KMS-11 (cell line): Measurements from ENCODE around the gene ITGA2.
A peak's percentile ranks its signal among the peaks of the same experiment; 100 is the strongest.

Experiments used
- H2AFZ ChIP-seq: fragments of 200-600 bp; sonication (generic); 2 replicates; pipeline ENCODE4 v1.6.1; 2016; ENCODE audit warnings: antibody characterized with exemption, mixed run types, low read depth
- H3K27ac ChIP-seq: fragments of 200-600 bp; sonication (generic); 2 replicates; pipeline ENCODE4 v1.6.1; 2016; ENCODE audit warnings: mild to moderate bottlenecking, mixed run types
- H3K27me3 ChIP-seq: fragments of 200-600 bp; sonication (generic); 2 replicates; pipeline ENCODE4 v1.6.1; 2017; ENCODE audit warnings: mild to moderate bottlenecking, low read depth, mixed run types, moderate library complexity; ENCODE audit not compliant: insufficient read depth
- H3K36me3 ChIP-seq: fragments of 200-600 bp; sonication (generic); 2 replicates; pipeline ENCODE4 v1.6.1; 2017; ENCODE audit warnings: mild to moderate bottlenecking, mixed run types; ENCODE audit not compliant: insufficient read depth
- H3K4me1 ChIP-seq: fragments of 200-600 bp; sonication (generic); 2 replicates; pipeline ENCODE4 v1.6.1; 2016; ENCODE audit warnings: mild to moderate bottlenecking, low read depth, mixed run types; ENCODE audit not compliant: poor library complexity, severe bottlenecking
- H3K4me2 ChIP-seq: fragments of 200-600 bp; sonication (generic); 2 replicates; pipeline ENCODE4 v1.7.0; 2016; ENCODE audit warnings: mild to moderate bottlenecking, mixed run types
- H3K4me3 ChIP-seq: fragments of 200-600 bp; sonication (generic); IDR thresholded peaks from 2 replicates; pipeline ENCODE4 v1.6.1; 2017; ENCODE audit warnings: low read depth, low read length, mixed read lengths; ENCODE audit not compliant: insufficient read depth
- H3K79me2 ChIP-seq: fragments of 200-600 bp; sonication (generic); 2 replicates; pipeline ENCODE4 v1.6.1; 2016; ENCODE audit warnings: low read depth, mixed run types; ENCODE audit not compliant: insufficient read depth
- H3K9ac ChIP-seq: fragments of 200-600 bp; sonication (generic); 2 replicates; pipeline ENCODE4 v1.6.1; 2016; ENCODE audit warnings: mild to moderate bottlenecking, mixed run types
- H4K20me1 ChIP-seq: fragments of 200-600 bp; sonication (generic); 2 replicates; pipeline ENCODE4 v1.6.1; 2016; ENCODE audit warnings: mild to moderate bottlenecking, mixed run types; ENCODE audit not compliant: insufficient read depth
- TF ChIP-seq, protein P1 (sequence below): fragments of 200-600 bp; sonication (generic); conservative IDR thresholded peaks from 2 replicates; pipeline ENCODE4 v1.6.1; 2017; ENCODE audit warnings: low read depth, mild to moderate bottlenecking, antibody characterized with exemption, low read length, moderate library complexity, mixed read lengths

The ITGA2 gene

GRCh38 chr5:52947208-52947607 is 41.9 kb upstream of the ITGA2 start:
- Histone ChIP-seq H3K36me3 (no peaks in the 10 kb centered on the region), H3K79me2 (no peaks in the 10 kb centered on the region), H3K4me1 (peaks cover 4% of the 10 kb centered on the region), H3K4me2 (no peak overlapping the region), H2AFZ (no peak overlapping the region), H3K4me3 (no peak overlapping the region), H3K27me3 (no peaks in the 10 kb centered on the region), H4K20me1 (no peaks in the 10 kb centered on the region), H3K27ac (no peak overlapping the region), H3K9ac (no peak overlapping the region)
- TF ChIP-seq, protein P1, sequence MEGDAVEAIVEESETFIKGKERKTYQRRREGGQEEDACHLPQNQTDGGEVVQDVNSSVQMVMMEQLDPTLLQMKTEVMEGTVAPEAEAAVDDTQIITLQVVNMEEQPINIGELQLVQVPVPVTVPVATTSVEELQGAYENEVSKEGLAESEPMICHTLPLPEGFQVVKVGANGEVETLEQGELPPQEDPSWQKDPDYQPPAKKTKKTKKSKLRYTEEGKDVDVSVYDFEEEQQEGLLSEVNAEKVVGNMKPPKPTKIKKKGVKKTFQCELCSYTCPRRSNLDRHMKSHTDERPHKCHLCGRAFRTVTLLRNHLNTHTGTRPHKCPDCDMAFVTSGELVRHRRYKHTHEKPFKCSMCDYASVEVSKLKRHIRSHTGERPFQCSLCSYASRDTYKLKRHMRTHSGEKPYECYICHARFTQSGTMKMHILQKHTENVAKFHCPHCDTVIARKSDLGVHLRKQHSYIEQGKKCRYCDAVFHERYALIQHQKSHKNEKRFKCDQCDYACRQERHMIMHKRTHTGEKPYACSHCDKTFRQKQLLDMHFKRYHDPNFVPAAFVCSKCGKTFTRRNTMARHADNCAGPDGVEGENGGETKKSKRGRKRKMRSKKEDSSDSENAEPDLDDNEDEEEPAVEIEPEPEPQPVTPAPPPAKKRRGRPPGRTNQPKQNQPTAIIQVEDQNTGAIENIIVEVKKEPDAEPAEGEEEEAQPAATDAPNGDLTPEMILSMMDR: no peak

DNA sequence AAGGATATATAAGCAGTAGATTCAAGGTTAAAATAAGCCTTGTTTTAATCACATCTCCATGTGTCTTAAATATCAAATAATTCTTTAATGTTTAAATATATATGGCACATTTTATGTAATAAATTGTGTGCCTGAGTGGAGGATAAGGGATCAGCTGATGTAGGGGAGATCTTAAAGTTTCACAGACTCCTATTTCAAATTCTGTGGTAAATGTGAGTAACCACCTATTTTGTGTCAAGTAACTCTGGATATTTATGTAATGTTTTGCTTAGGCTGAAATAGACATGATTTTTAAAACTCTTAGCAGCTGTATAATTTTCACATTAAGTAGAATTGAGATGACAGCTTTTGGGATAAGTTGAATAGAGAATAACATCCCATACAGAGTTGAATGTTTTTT is 41.3 kb upstream of the ITGA2 start:
- Histone ChIP-seq H3K9ac (no peak overlapping the region), H2AFZ (no peak overlapping the region), H3K27me3 (no peaks in the 10 kb centered on the region), H3K27ac (no peak overlapping the region), H3K4me3 (no peak overlapping the region), H3K36me3 (no peaks in the 10 kb centered on the region), H4K20me1 (no peaks in the 10 kb centered on the region), H3K4me1 (peaks cover 4% of the 10 kb centered on the region), H3K79me2 (no peaks in the 10 kb centered on the region), H3K4me2 (no peak overlapping the region)
- TF ChIP-seq, protein P1: no peak

DNA sequence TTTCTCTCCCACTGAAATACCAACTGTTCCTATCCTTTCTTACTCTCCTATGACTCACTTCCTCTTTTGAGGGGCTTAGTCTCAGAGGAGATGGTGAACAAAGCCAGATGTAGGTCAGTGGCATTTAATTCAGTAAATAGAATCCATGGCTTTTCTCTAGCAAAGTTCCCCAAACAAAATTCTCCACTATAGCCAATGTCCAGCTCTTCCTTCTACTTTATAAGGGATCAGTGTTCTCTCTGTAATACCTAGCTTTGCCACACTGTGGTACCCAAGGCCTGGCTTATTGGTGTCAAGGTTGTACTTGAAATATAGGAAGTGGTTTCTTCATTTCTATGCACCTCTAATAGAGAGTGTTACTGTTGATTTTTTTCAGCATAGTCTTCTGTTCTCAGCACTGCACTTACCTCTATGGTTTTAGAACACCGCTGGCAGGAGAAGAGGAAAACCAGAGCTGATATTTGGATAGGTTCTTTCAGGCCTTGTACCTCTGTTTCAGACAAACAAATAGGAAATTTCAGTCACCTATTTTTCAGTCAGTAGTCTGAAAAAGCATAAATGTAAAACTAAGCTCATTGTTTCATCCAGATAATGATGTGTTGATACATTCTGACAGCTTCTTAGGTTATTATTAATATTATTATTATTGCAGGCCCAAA is 40.6 kb upstream of the ITGA2 start:
- no peak overlapping the region for H3K4me2 ChIP-seq
- H3K9ac ChIP-seq: no peak overlapping the region
- H3K79me2 ChIP-seq: no peaks in the 10 kb centered on the region
- H3K4me3 ChIP-seq: no peak overlapping the region
- H4K20me1 ChIP-seq: no peaks in the 10 kb centered on the region
- no peak overlapping the region for H3K27ac ChIP-seq
- peak overlapping the region; percentile 27; the same call in 1 of the 2 replicates for H2AFZ ChIP-seq
- H3K27me3 ChIP-seq: no peaks in the 10 kb centered on the region
- TF ChIP-seq, protein P1: peak; percentile 90
- peaks cover 4% of the 10 kb centered on the region for H3K4me1 ChIP-seq
- no peaks in the 10 kb centered on the region for H3K36me3 ChIP-seq

- H3K27me3 ChIP-seq: no peaks in the 10 kb centered on the region
- H3K4me1 ChIP-seq: peaks cover under 1% of the 10 kb centered on the region
- H3K4me3 ChIP-seq: no peak overlapping the region
- H3K27ac ChIP-seq: no peak overlapping the region
- H3K36me3 ChIP-seq: no peaks in the 10 kb centered on the region
- TF ChIP-seq, protein P1: no peak
- no peaks in the 10 kb centered on the region for H3K79me2 ChIP-seq
- no peaks in the 10 kb centered on the region for H4K20me1 ChIP-seq
- no peak overlapping the region for H3K4me2 ChIP-seq
- no peak overlapping the region for H3K9ac ChIP-seq
- no peak overlapping the region for H2AFZ ChIP-seq
These were observed 38.5 kb upstream of the ITGA2 start for GRCh38 chr5:52950686-52951085.
